Left kidney (tissue), 2 donors: ENCODE results near the gene NOX5. TPM values are rescaled to one million over a fixed set of nuclear protein-coding genes. Genes with fewer than 3 reads are reported as not detected.

ENCODE experiments used
- DNase-seq: peaks from one replicate; pipeline ENCODE4 v3.0.0-alpha.2; 2013
- polyA plus RNA-seq: library from polyadenylated mRNA; unstranded; fragments of 120-200 nt; gene quantifications from one replicate; pipeline ENCODE4 v1.2.1, GENCODE V29; 2013; ENCODE audit not compliant: insufficient read length

NOX5 gene
- polyA plus RNA-seq, 1 donor = 1.5 TPM

DNA sequence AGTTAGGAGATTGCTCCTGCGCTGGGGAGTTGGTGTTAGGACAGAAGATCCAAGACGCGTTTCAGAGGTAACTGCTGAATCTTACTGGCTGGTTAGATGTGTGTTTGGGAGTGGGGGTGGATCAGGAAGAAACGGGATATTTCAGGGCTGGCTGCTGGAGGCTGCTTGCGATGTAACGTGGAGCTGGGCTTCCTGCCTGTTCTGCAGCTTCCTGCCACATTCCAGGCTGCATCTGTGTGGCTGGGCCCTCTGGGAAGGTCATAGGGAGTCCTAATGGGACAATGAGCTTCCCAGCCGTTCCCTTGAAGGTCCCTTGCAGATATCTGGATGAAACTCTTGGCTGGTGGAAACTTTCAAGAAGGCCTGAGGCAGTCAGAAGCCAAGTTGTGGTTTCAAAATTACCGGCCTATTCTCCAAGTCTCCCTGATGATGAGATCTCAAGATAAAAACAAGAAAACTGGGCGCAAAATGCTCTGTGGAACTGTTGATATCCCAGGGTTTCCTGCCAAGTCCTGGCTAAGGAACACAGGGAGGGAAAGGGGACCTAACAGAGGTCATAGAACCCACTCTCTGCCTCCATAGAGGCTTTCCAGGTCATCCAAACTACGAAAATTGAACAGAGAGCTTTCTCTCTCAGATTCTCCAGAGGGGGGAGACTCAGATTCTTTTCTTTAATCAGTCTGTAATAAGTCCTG is 67.0 kb downstream of the NOX5 start:
- DNase-seq = no peak

GRCh38 chr15:69082021-69082502 is 67.6 kb downstream of the NOX5 start:
- DNase-seq = no peak

GRCh38 chr15:69082554-69082953 is 68.1 kb downstream of the NOX5 start:
- no peak for DNase-seq

GRCh38 chr15:69084404-69085030 is 70.0 kb downstream of the NOX5 start:
- DNase-seq = no peak

- no peak for DNase-seq
These were observed 71.0 kb downstream of the NOX5 start for GRCh38 chr15:69085325-69086081.

- DNase-seq = no peak
These were observed 72.1 kb downstream of the NOX5 start for GRCh38 chr15:69086427-69087204.

DNA sequence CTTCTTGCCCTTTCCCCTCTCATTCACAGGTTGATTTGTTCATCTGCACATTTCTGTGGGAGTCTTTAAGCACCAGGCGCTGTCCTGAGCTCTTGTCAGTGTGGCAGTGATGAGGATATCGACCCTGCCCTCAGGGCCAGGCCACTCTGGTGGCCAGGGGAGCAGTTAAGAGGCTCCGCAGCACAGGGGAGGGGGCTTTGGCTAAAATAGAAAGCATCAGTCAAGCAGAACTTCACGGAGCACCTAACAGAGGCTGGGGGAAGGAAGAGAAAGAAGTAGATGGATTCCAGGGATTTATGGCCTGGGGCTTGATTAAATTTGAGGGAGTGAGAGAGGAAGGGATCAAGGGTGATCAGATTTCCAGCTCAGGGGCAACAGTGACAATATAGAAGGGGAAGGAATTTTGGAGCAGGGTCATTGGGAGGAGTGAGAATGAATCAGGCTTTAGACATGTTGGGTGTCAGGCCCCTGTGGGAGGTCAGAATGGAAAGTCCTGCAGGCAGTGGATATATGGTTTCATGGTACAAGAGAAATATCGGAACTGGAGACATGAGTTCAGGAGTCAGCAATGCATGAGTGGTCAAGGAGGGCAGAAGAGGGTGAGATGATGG is 73.0 kb downstream of the NOX5 start:
- DNase-seq = peak; percentile 54

GRCh38 chr15:69088300-69088965 is 73.9 kb downstream of the NOX5 start:
- DNase-seq = no peak

DNA sequence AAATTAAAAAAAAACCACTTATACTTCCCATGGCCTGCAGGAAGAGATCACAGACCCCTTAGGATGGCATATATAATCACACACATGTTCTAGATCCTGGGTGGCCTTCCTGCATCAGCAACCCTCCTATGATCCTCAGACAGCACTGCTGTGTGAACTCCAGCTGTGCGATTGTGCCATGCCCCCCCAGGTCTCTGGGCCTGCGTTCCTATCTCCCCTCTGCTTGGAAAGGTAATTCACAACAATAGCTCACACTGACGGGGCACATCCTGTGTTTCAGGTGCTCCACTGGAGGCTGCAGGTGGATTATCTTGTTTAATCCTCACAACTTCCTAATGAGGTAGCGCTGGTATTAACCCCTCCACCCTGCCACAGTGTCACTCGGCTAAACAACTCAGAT is 74.8 kb downstream of the NOX5 start:
- DNase-seq = no peak

DNA sequence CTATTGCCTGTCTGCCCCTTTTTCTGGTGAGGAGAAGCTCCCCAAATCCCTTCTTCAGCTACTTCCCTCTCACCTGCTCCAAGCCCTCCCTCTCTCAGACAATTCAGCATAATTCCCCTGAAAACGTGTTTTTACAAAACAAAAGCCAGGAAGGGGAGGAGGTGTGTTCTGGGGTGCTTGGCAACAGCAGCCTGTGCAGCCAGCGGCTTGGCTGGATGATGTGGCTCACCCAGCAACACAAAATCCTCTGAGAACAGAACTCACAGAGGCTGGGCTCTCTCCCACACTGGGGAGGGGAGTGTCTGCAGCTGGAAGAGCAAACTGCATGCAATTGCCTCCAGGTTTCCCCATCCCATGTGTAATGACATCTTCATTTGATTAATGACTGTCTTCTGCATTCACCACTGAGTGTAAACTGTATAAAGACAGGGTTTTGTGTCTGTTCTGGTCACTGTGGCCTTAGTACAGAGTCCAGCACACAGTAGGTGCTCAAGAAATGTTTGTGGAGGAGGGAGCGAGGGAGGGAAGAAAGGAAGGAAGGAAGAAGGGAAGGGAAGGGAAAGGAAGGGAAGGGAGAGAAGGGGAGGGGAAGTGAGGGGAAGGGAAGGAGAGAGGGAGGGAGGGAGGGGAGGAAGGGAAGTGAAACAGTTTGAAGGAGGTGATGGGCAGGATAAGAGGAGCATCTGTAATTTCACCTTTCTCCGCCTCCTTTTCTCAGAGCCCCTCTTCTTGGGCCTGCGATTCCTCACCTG is 75.9 kb downstream of the NOX5 start:
- no peak for DNase-seq

GRCh38 chr15:69091654-69092053 is 77.2 kb downstream of the NOX5 start:
- no peak for DNase-seq

- no peak for DNase-seq
These were observed 77.7 kb downstream of the NOX5 start for GRCh38 chr15:69092159-69092558.

DNA sequence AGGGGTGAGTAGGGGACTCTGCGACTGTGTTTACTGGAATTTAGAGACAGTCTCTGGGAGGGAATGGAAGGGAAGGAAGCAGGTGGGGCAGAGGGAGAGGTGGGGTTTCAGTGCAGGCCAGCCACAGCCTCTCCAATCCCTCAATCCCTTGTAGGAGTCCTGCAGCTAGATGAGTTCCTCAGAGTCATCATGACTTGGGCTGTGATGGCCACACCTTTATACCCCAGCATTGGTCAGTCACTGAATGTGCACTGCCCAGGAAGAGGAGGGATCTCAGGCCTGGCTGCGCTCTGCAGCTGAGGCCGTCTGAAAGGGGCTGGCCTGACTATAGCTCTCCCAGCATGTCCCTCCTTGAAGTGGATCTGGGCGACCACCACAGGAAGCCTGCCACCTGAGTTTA is 78.6 kb downstream of the NOX5 start:
- no peak for DNase-seq

GRCh38 chr15:69093614-69094013 is 79.1 kb downstream of the NOX5 start:
- DNase-seq = no peak

GRCh38 chr15:69094124-69094921 is 79.8 kb downstream of the NOX5 start:
- no peak for DNase-seq

- DNase-seq = no peak
These were observed 80.8 kb downstream of the NOX5 start for GRCh38 chr15:69095274-69095673.

DNA sequence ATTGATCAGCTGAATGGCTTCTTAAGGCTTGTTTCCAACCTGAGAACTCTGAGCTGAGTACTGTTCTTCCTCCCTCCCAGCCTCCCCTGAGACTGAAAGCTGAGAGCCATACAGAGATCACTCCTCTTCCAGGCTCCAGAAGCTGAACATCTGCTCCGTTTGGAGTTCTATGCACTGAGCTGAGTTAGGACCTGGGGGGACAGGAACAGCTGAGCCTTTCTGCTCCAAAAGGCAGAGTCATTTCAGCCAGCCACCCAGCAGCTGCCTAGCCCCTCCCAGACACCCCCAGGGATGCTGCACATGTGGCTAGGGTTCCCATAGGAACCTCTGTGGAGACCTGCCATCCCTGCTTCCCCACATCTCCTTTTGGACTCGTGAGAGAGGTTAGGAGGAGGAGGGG is 81.7 kb downstream of the NOX5 start:
- no peak for DNase-seq

DNA sequence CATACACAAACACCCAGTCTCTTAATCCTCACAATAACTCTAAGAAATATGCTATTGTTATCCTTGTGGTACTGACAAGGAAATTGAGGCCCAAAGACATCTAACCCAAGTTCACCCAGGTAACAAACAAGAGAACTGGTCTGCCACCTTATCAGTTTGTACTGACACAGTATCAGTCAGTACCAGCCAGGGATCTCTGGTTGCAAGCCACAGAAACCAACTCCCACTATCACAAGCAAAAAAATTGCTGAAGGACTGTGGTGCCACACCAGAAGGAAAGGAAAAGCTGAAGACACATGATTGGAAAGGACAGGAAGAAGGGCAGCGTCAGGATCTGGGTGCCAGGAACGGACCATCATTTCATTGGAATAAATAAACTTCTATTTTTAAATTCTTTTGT is 82.1 kb downstream of the NOX5 start:
- no peak for DNase-seq

GRCh38 chr15:69098771-69099170 is 84.3 kb downstream of the NOX5 start:
- DNase-seq = no peak

- DNase-seq = no peak
These were observed 85.4 kb downstream of the NOX5 start for GRCh38 chr15:69099941-69100340.
